HG03045 (cell line): Measurements from ENCODE around the gene EVI5.

Experiments used
- ATAC-seq: cut with Tn5 transposase; IDR thresholded peaks from one replicate; pipeline ENCODE4 v1.9.1; 2021; ENCODE audit warnings: mild to moderate bottlenecking, moderate library complexity; ENCODE audit not compliant: unreplicated experiment

EVI5 gene

GRCh38 chr1:92784639-92785500 is at the start of gene EVI5:
Gene EVI5 (minus strand): TSS chr1:92785108. CDS start chr1:92736546, 48,562 bp downstream.
- ATAC-seq, result peak; percentile 97

GRCh38 chr1:92834617-92835016 is 49.7 kb upstream of the EVI5 start:
- ATAC-seq, result no peak

GRCh38 chr1:92833840-92834239 is 48.9 kb upstream of the EVI5 start:
- ATAC-seq, result no peak

GRCh38 chr1:92832537-92833114 is 47.7 kb upstream of the EVI5 start:
- peak; percentile 2 for ATAC-seq

- peak; percentile 89 for ATAC-seq
Measured at GRCh38 chr1:92831762-92832536, 47.0 kb upstream of the EVI5 start, which contains the start of gene RPL5. Gene RPL5 (plus strand): TSS chr1:92832040. CDS start chr1:92832115, 75 bp downstream.

- no peak for ATAC-seq
Measured at GRCh38 chr1:92831368-92831761, 46.5 kb upstream of the EVI5 start.

- ATAC-seq, result no peak
Measured at GRCh38 chr1:92826792-92827191, 41.9 kb upstream of the EVI5 start.

- ATAC-seq, result no peak
Measured at GRCh38 chr1:92822879-92823278, 38.0 kb upstream of the EVI5 start.

- ATAC-seq, result no peak
Measured at GRCh38 chr1:92820551-92820950, 35.6 kb upstream of the EVI5 start.

- no peak for ATAC-seq
Measured at GRCh38 chr1:92820024-92820423, 35.1 kb upstream of the EVI5 start.

GRCh38 chr1:92817986-92818764 is 33.3 kb upstream of the EVI5 start:
- no peak for ATAC-seq

- ATAC-seq, result no peak
Measured at GRCh38 chr1:92817137-92817697, 32.3 kb upstream of the EVI5 start.

GRCh38 chr1:92816732-92817131 is 31.8 kb upstream of the EVI5 start:
- ATAC-seq, result no peak

- no peak for ATAC-seq
Measured at GRCh38 chr1:92808381-92808780, 23.5 kb upstream of the EVI5 start.

GRCh38 chr1:92805216-92805615 is 20.3 kb upstream of the EVI5 start:
- ATAC-seq, result no peak

- no peak for ATAC-seq
Measured at GRCh38 chr1:92804721-92805201, 19.9 kb upstream of the EVI5 start.

- ATAC-seq, result no peak
Measured at GRCh38 chr1:92803140-92803887, 18.4 kb upstream of the EVI5 start.

GRCh38 chr1:92797961-92798360 is 13.1 kb upstream of the EVI5 start:
- ATAC-seq, result no peak

GRCh38 chr1:92797297-92797696 is 12.4 kb upstream of the EVI5 start:
- no peak for ATAC-seq

GRCh38 chr1:92795166-92795565 is 10.3 kb upstream of the EVI5 start:
- ATAC-seq, result no peak
